Measurements from ENCODE around the gene BCAP29. TPM values are rescaled to one million over a fixed set of nuclear protein-coding genes. Genes with fewer than 3 reads are reported as not detected.

BCAP29 gene
- total and polyA plus RNA-seq, 2 of the 8 experiments (the other 6 are each of a cell fraction or from before 2014, with no cell fraction given) = 6.8 to 18.1 TPM

GRCh38 chr7:107605218-107605815 is 25.3 kb downstream of the BCAP29 start (continued):
- TF ChIP-seq CHD7 (IDR thresholded peaks at IDR 0.05; ENCODE audit: insufficient replicate concordance, low read length) (no peak), JUN (IDR thresholded peaks at IDR 0.05; ENCODE audit: low read depth, low read length) (no peak), SIN3A (conservative IDR thresholded peaks at IDR 0.05 in 1 of 2, IDR thresholded peaks at IDR 0.05 in 1 of 2; ENCODE audit: low read depth in 1 of 2, low read length in 2 of 2) (no peak), SAP30 (IDR thresholded peaks at IDR 0.05; ENCODE audit: insufficient read depth, insufficient replicate concordance, low read length) (no peak), CEBPB (IDR thresholded peaks at IDR 0.05; ENCODE audit: low read depth, low read length) (no peak), JUND (IDR thresholded peaks at IDR 0.05; ENCODE audit: low read length) (no peak), SIX5 (IDR thresholded peaks at IDR 0.05; ENCODE audit: low read depth, low read length) (no peak), TCF12 (IDR thresholded peaks at IDR 0.05; ENCODE audit: low read depth, low read length) (no peak), CHD1 (IDR thresholded peaks at IDR 0.05; ENCODE audit: low read depth, low read length) (no peak), BRCA1 (IDR thresholded peaks at IDR 0.05; ENCODE audit: low read depth, low read length) (no peak)

Measured in H1 (cell line).